ENCODE data around the gene TAP1. TPM values are rescaled to one million over a fixed set of nuclear protein-coding genes. Genes with fewer than 3 reads are reported as not detected.

The TAP1 gene
- total and polyA plus RNA-seq, 2 donors (not counting 1 experiment from before 2014, with no cell fraction given), result 126 to 184 TPM

- H3K27ac Mint-ChIP-seq, result peak overlapping the region; percentile 99
- intact Hi-C loops (cut with micrococcal nuclease), result loop anchor here (5.0 kb wide), 1 partner anchor 175 kb away; the partner anchor contains the start of gene HLA-DQB1
- ATAC-seq (ENCODE audit: low read depth) (no peak), DNase-seq (no peak)
- ChIA-PET POLR2A (interaction anchor here (0.5 to 9.7 kb wide), 6 partner anchors 14 to 1249 kb away, joined by 3 to 282 read pairs (median 4); partner anchors contain the start of genes HLA-DMA, PSMB9 and TAP1), CTCF (interaction anchor here (0.7 to 11.0 kb wide), 9 partner anchors 14 to 143 kb away, joined by 3 to 359 read pairs (median 4); partner anchors contain the start of genes PSMB9 and TAP1)
- no peaks in the 10 kb centered on the region for H3K9me3 ChIP-seq (ENCODE audit: control extremely low read depth in 1 of 3, control insufficient read depth in 2 of 3, insufficient read depth in 1 of 3, low read length in 2 of 3)
- no peak overlapping the region for H2AFZ ChIP-seq (ENCODE audit: insufficient read depth, low read depth, low read length, poor library complexity, severe bottlenecking)
- H4K20me1 ChIP-seq (ENCODE audit: control insufficient read depth, insufficient read depth, low read length, poor library complexity, severe bottlenecking), result peaks cover 10% of the 10 kb centered on the region
- H3K79me2 ChIP-seq (ENCODE audit: control insufficient read depth, insufficient read depth, low read length), result peaks cover 83% of the 10 kb centered on the region
- H3K9me3 Mint-ChIP-seq (ENCODE audit: insufficient read depth), result no peaks in the 10 kb centered on the region
- H3K27me3 Mint-ChIP-seq, result no peaks in the 10 kb centered on the region
- H3K27me3 ChIP-seq (replicated peaks in 1 of 4; ENCODE audit: control extremely low read depth in 1 of 4, control insufficient read depth in 3 of 4, insufficient read depth in 4 of 4, low read length in 3 of 4), result no peaks in the 10 kb centered on the region
- peak overlapping the region; percentile 96 to 97 for H3K27ac ChIP-seq (ENCODE audit: low read length in 2 of 2)
- H3K4me3 ChIP-seq (ENCODE audit: control extremely low read depth in 1 of 5, extremely low read depth in 1 of 5, insufficient read depth in 1 of 5, low read depth in 2 of 5, low read length in 4 of 5), result peak overlapping the region in 4 of 5 experiments; percentile 88 to 100 (median 94)
- peak overlapping the region; percentile 95 for H3K4me3 Mint-ChIP-seq
- peak overlapping the region; percentile 73 for H3K4me2 ChIP-seq (replicated peaks; ENCODE audit: low read depth, low read length, poor library complexity, severe bottlenecking)
- H3K9ac ChIP-seq (ENCODE audit: low read length), result peak overlapping the region; percentile 96
- TF ChIP-seq EZH2 (IDR thresholded peaks at IDR 0.05; ENCODE audit: borderline replicate concordance, insufficient read depth, low read depth, low read length, poor library complexity, severe bottlenecking) (no peak), CTCF (IDR thresholded peaks at IDR 0.05) (no peak)
- peaks cover 67 to 76% of the 10 kb centered on the region in 2 donors for H3K4me1 ChIP-seq (ENCODE audit: control insufficient read depth in 2 of 2, insufficient read depth in 2 of 2, low read length in 2 of 2)
- H3K4me1 Mint-ChIP-seq, result peaks cover 80% of the 10 kb centered on the region
- 96% methylated on average over 5 of the region's 6 CpGs for WGBS (ENCODE audit: insufficient coverage)
- peaks cover 5 to 47% of the 10 kb centered on the region in 2 experiments for H3K36me3 ChIP-seq (replicated peaks in 1 of 2; ENCODE audit: control extremely low read depth in 1 of 2, control insufficient read depth in 1 of 2, extremely low read depth in 1 of 2, insufficient read depth in 2 of 2, low read length in 1 of 2)
Measured at GRCh38 chr6:32842021-32842650, 11.4 kb downstream of the TAP1 start.
